HG03175 (cell line): ENCODE measurements around the gene PRKG1.
"Not testable (repeated sequence)": the region's sequence is repeated elsewhere in the genome, so short reads cannot be mapped to it uniquely, and the experiment has no call there.

Experiments
- ATAC-seq: cut with Tn5 transposase; IDR thresholded peaks from one replicate; pipeline ENCODE4 v1.9.1; 2021; ENCODE audit warnings: mild to moderate bottlenecking, moderate library complexity; ENCODE audit not compliant: unreplicated experiment

PRKG1 gene

DNA sequence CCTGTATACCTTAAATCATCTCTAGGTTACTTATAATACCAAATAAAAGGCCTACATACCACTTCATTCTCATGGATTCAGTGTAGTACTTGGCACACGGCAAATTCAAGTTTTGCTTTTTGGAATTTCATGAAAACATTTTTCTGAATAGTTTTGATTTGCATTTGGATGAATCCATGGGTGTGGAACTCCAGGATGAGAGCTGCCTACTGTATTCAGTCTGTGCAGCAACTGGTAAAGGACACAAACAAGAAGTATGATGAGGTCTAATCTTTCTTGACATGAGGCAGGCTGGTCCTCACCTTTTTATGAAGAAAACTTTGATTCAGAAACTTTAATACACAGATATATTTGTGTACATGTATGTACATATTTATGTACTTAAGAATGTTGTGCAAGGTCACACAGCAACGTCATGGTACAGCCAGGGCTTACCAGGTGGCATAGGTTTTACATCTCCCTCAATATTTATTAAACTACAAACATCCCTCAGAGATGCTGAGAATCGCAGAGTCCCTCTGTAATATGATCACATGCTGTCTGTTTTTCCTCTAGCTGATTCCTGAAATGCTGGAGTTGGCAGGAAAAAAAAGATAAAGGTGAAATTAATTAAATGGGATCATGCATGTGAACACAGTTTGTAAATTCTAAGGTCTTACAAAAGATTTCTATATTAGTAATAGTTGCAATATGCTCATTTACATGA lies 239.6 kb downstream of the PRKG1 start:
- ATAC-seq, result no peak

DNA sequence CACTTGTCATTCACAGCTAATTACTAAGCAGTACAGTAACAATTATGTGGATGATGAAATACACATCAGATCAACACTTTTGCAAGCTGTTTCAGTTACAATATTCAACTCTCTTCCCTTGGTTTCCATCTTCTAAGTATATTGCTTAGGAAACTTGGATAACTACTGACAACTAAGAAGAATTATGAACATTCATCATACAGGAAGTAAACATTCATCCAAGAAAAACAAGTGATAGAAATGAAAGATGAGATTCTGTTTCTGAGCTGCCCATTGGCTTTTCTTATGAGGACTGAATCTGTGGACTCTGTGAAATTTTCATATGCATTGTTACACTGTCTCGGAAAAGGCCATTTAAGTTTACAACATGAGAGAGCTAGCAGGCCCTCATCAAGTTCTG lies 240.2 kb downstream of the PRKG1 start:
- ATAC-seq, result no peak

- ATAC-seq, result no peak
Observed at GRCh38 chr10:51318399-51319172, 244.3 kb downstream of the PRKG1 start.

DNA sequence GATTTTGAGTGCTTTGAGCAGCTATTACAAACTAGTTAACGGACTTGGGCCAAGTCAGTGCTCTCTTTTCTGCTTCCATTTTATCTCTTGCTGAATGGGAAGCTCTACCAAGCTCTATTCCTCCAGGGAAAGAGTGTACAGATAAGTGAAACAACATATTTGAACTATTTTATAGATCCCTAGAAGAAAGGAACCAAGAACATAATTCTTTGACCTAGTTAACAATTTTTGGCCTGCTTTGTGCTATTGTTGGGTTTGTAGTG lies 244.8 kb downstream of the PRKG1 start:
- ATAC-seq, result no peak

DNA sequence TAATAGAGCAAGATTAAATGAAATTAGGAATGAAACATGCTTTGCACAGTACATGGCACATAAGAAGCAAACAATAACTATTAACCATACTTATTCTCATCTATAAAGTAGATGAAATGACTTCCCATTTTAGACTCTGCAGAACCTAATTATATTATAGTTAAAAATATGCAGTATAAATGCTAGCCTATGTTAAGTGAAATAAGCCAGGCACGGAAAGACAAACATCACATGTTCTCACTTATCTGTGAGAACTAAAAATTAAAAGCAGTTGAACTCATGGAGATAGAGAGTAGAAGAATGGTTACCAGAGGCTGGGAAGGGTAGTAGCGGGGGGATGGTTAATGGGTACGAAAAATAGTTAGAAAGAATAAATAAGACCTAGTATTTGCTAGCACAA lies 247.0 kb downstream of the PRKG1 start:
- ATAC-seq, result no peak

DNA sequence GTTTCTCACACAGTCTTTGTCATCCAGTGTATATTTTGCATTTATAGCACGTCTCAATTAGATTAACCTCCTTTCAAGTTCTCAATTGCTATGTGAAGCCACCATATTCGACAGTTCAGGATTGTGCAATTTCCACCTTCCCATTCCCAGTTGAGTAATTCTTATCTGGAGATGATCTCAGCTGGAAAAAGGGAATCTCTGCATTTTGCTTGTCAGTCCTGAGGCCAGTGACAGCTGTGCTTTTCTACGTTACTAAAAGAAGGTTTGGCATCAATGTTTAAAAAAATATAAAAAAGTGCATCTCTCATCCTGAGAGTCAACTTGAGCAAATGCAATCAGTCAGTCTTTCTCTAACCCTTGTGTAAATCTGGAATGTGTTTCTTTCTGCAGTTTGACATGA lies 247.7 kb downstream of the PRKG1 start:
- ATAC-seq, result no peak

DNA sequence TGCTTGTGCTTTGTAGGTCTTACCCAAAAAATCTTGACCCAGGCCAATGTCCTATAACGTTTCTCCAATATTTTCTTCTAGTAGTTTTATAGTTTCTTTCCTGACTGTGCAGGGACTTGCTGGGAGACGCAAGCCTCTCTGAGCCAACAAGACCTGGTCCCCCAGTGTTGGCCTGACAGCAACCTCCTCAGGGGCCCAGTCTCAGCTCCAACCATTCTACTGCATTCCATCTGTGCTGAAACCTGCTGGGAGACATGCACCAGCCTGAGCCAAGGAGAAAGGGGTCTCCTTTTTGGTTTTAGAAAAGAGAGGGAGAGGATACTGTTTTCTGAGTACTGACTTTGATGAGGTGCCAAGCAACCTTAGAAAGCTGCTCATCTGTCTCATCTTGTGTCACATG lies 251.4 kb downstream of the PRKG1 start:
- ATAC-seq, result no peak

GRCh38 chr10:51326174-51326573 lies 251.9 kb downstream of the PRKG1 start:
- no peak for ATAC-seq

DNA sequence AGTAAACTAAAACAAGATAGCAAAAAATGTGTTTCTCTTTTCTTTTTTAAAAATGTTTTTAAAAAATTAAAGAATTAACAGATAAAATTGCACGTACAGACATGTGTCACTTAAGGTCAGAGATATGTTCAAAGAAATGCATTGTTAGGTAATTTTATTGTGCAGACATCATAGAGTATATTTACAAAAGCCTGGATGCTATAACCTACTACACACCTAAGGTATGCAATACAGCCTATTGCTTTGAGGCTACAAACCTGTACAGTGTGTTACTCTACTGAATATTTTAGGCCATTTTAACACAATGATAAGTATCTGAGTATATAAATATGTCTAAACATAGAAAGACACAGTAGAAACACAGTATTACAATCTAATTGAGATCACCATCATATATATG lies 253.1 kb downstream of the PRKG1 start:
- no peak for ATAC-seq

GRCh38 chr10:51340366-51340765 lies 266.1 kb downstream of the PRKG1 start:
- ATAC-seq, result no peak

- ATAC-seq, result no peak
Observed at GRCh38 chr10:51340845-51341610, 266.7 kb downstream of the PRKG1 start.

DNA sequence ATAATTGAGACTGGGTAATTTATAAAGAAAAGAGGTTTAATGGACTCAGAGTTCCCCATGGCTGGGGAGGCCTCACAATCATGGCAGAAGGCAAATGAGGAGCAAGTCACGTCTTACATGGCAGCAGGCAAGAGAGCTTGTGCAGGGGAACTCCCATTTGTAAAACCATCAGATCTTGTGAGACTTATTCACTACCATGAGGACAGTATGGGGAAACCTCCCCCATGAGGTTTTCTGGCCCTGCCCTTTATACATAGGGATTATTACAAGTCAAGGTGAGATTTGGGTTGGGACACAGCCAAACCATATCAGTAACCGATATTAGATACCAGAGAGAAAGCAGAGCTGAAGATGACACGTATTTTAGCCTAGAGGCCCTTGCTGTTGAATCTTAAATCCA lies 267.5 kb downstream of the PRKG1 start:
- ATAC-seq, result not testable (repeated sequence)

- ATAC-seq, result no peak
Observed at GRCh38 chr10:51342381-51342780, 268.1 kb downstream of the PRKG1 start.

DNA sequence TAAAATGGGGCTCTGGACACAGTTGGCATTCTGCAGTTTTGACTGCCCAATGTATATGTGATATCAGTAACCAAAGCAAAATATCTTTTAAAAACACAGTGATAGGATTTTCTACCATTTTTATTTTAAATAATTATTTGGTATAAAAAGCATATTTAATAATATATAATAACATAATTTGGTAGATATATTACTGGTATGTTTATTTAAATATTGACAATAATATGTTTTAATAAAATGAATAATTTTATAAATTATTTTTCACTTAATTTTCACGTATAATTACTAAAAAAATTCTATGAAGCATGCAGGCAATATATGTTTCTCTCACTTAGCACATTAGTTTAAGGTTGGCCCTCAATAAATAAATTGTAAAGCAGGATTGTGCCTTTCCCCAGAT lies 269.1 kb downstream of the PRKG1 start:
- ATAC-seq, result no peak

DNA sequence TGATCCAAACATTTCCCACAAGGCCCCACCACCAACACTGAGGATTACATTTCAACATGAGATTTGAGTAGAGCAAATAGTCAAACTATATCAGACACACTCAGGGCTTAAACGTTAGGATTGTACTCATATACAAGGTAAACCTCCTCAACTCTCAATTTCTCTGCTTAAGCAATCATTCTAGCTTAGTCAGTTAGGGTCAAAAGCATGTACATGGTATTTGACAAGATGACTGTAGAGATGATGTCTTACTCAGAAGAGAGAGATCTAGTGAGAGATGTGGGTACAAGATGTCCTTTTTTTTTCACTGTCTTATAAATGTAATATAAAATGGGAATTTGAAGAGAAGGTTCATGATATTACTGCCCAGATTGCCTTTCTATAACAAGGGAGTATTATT lies 270.1 kb downstream of the PRKG1 start:
- no peak for ATAC-seq

GRCh38 chr10:51348622-51349021 lies 274.3 kb downstream of the PRKG1 start:
- no peak for ATAC-seq

GRCh38 chr10:51357170-51357569 lies 282.9 kb downstream of the PRKG1 start:
- ATAC-seq, result no peak

DNA sequence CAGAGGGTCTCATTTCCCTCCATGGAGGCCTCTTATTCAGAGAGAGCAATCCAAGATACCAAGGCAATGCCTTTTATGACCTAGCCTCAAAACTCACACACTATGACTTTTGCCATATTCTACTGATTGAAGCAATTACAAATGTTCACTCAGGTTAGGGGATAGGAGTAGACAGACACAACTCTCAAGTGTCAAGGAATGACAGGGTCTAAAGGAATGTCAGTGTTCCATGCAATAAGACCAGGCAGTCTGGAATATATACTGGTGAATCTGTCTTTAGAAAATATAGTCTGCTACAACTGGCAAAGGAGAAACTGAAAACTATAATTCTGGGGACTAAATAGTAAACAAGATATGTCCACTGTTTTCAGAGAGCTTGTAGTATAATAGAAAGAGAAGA lies 283.9 kb downstream of the PRKG1 start:
- ATAC-seq, result no peak

- ATAC-seq, result peak; percentile 71
Observed at GRCh38 chr10:51363415-51363814, 289.1 kb downstream of the PRKG1 start.

DNA sequence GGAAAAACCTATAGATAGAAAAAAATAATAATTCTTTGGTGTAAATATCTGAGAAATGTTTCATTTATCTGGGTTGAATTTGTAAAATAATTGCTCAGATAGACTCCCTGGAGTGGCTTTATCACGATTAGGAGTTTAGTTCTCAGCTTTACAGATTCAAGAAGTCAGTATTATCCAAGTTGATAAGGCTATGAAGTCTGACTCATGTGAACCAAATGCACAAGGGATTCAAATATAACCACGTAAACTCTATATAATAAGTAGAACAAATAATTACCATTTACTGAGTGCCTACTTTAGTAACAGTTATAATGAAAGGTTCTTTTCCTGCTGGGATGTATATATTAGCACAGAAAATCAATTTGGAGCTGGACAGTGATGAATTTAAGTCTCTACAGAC lies 290.4 kb downstream of the PRKG1 start:
- ATAC-seq, result no peak

GRCh38 chr10:51366044-51366443 lies 291.8 kb downstream of the PRKG1 start:
- no peak for ATAC-seq

- ATAC-seq, result no peak
Observed at GRCh38 chr10:51367127-51367526, 292.8 kb downstream of the PRKG1 start.
